Stimulated activated CD4-positive, alpha-beta T cell treated with anti-CD3 and anti-CD28 coated beads, Interleukin-4, amount 100 ng/mL, for 24 hours (primary cell): Measurements from ENCODE around the gene LRRTM3.

Source experiments
- DNase-seq: peaks from one replicate; pipeline ENCODE4 v3.0.0-alpha.2; 2020

Gene LRRTM3

DNA sequence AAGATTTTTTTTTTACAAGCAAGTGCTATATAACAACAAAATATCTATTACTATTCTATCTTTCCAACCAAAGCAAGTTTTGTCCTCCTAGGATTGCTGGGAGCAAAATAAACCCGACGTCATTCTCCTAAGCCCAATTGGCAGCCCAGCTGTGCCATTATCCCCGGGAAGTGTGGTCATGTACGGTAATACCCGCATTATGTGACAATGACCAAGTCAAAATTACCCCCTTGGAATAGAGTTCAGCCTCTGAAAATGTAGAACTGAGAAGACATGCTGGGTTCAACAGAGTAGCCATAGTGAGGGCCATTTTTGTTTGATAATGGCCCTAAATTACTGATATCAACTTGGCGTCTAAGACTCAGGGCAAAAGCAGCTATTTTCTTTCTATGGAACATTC, 215.5 kb downstream of the LRRTM3 start:
- DNase-seq = no peak

GRCh38 chr10:67144530-67144929, 218.7 kb downstream of the LRRTM3 start:
- DNase-seq = no peak
